ENCODE measurements around the gene FAM228B. TPM values are rescaled to one million over a fixed set of nuclear protein-coding genes. Genes with fewer than 3 reads are reported as not detected.
A peak's percentile ranks its signal among the peaks of the same experiment; 100 is the strongest.

FAM228B gene
- total RNA-seq, 2 experiments from 2014 or later = 21.6 to 24.2 TPM

GRCh38 chr2:24163186-24163585 lies 39.9 kb downstream of the FAM228B start:
- Mint-ChIP-seq H3K9me3 (no peaks in the 10 kb centered on the region), H3K27me3 (no peaks in the 10 kb centered on the region), H3K4me3 (no peak overlapping the region), H3K27ac (no peak overlapping the region), H3K36me3 (ENCODE audit: low read depth) (peaks cover 13% of the 10 kb centered on the region), H3K4me1 (ENCODE audit: low read depth) (no peaks in the 10 kb centered on the region)
- intact Hi-C loops (cut with DNase I, micrococcal nuclease) = no loop called here
- H3K27ac ChIP-seq (ENCODE audit: low read depth in 1 of 2, low read length in 2 of 2) = no peak overlapping the region
- DNase-seq (no peak), ATAC-seq (ENCODE audit: poor library complexity) (no peak)
- H3K9me3 ChIP-seq (ENCODE audit: control insufficient read depth in 1 of 2, insufficient read depth in 1 of 2, low read length in 2 of 2) = no peaks in the 10 kb centered on the region
- no peaks in the 10 kb centered on the region for H3K36me3 ChIP-seq (ENCODE audit: insufficient read depth, low read length)
- no peak for TF ChIP-seq CTCF (IDR thresholded peaks at IDR 0.05)
- no peaks in the 10 kb centered on the region for H3K4me1 ChIP-seq (ENCODE audit: insufficient read depth, low read length)
- no peak overlapping the region for H3K4me3 ChIP-seq (ENCODE audit: low read length)
- CTCF ChIA-PET = no interaction called here
- H3K27me3 ChIP-seq (ENCODE audit: control insufficient read depth in 1 of 2, insufficient read depth in 2 of 2, low read length in 2 of 2) = no peaks in the 10 kb centered on the region
- POLR2A ChIA-PET = no interaction called here

- Mint-ChIP-seq H3K27me3 (no peaks in the 10 kb centered on the region), H3K9me3 (no peaks in the 10 kb centered on the region), H3K4me3 (no peak overlapping the region), H3K36me3 (ENCODE audit: low read depth) (peaks cover 14% of the 10 kb centered on the region), H3K27ac (no peak overlapping the region), H3K4me1 (ENCODE audit: low read depth) (no peaks in the 10 kb centered on the region)
- Histone ChIP-seq H3K27ac (ENCODE audit: low read depth in 1 of 2, low read length in 2 of 2) (no peak overlapping the region), H3K4me1 (ENCODE audit: insufficient read depth, low read length) (no peaks in the 10 kb centered on the region), H3K36me3 (ENCODE audit: insufficient read depth, low read length) (no peaks in the 10 kb centered on the region), H3K4me3 (ENCODE audit: low read length) (no peak overlapping the region), H3K27me3 (ENCODE audit: control insufficient read depth in 1 of 2, insufficient read depth in 2 of 2, low read length in 2 of 2) (no peaks in the 10 kb centered on the region), H3K9me3 (ENCODE audit: control insufficient read depth in 1 of 2, insufficient read depth in 1 of 2, low read length in 2 of 2) (no peaks in the 10 kb centered on the region)
- CTCF ChIA-PET = interaction anchor here (1.1 kb wide), 1 partner anchor 339 kb away, joined by 4 read pairs; no protein-coding TSS in a partner anchor
- ATAC-seq (ENCODE audit: poor library complexity) = no peak
- DNase-seq = no peak
- TF ChIP-seq CTCF (IDR thresholded peaks at IDR 0.05) = no peak
- intact Hi-C loops (cut with DNase I, micrococcal nuclease) = no loop called here
- POLR2A ChIA-PET = no interaction called here
These were observed 40.3 kb downstream of the FAM228B start for GRCh38 chr2:24163601-24164000.

- no peaks in the 10 kb centered on the region for H3K4me1 Mint-ChIP-seq (ENCODE audit: low read depth)
- no peaks in the 10 kb centered on the region for H3K27me3 Mint-ChIP-seq
- Histone ChIP-seq H3K4me3 (ENCODE audit: low read length) (no peak overlapping the region), H3K4me1 (ENCODE audit: insufficient read depth, low read length) (no peaks in the 10 kb centered on the region), H3K27ac (ENCODE audit: low read depth in 1 of 2, low read length in 2 of 2) (no peak overlapping the region), H3K36me3 (ENCODE audit: insufficient read depth, low read length) (no peaks in the 10 kb centered on the region), H3K27me3 (ENCODE audit: control insufficient read depth in 1 of 2, insufficient read depth in 2 of 2, low read length in 2 of 2) (no peaks in the 10 kb centered on the region), H3K9me3 (ENCODE audit: control insufficient read depth in 1 of 2, insufficient read depth in 1 of 2, low read length in 2 of 2) (no peaks in the 10 kb centered on the region)
- peak; percentile 62 for TF ChIP-seq CTCF (IDR thresholded peaks at IDR 0.05)
- DNase-seq (peak in 12 of 14 experiments; percentile 2 to 62 (median 18)), ATAC-seq (ENCODE audit: poor library complexity) (peak; percentile 66)
- H3K4me3 Mint-ChIP-seq = no peak overlapping the region
- ChIA-PET CTCF (interaction anchor here (1.1 kb wide), 1 partner anchor 340 kb away, joined by 4 read pairs; no protein-coding TSS in a partner anchor), POLR2A (interaction anchor here (0.7 kb wide), 1 partner anchor 12 kb away, joined by 3 read pairs; no protein-coding TSS in a partner anchor)
- H3K27ac Mint-ChIP-seq = no peak overlapping the region
- intact Hi-C loops (cut with DNase I, micrococcal nuclease) = loop anchor here (1.0 to 2.0 kb wide), 2 partner anchors 339 to 340 kb away; no protein-coding TSS in a partner anchor
- H3K9me3 Mint-ChIP-seq = no peaks in the 10 kb centered on the region
- peaks cover 10% of the 10 kb centered on the region for H3K36me3 Mint-ChIP-seq (ENCODE audit: low read depth)
These were observed 41.2 kb downstream of the FAM228B start for GRCh38 chr2:24164416-24164973.
